ENCODE measurements around the gene SPTBN4.

GRCh38 chr19:40571831-40572495 is 105.2 kb downstream of the SPTBN4 start:
- TF ChIP-seq CTCF (IDR thresholded peaks at IDR 0.05): no peak
- no peak for TF ChIP-seq ZFX (IDR thresholded peaks at IDR 0.05; ENCODE audit: borderline replicate concordance)
